ENCODE measurements around the gene EXOSC1.
"Not testable (repeated sequence)": the region's sequence is repeated elsewhere in the genome, so short reads cannot be mapped to it uniquely, and the experiment has no call there.

The EXOSC1 gene

GRCh38 chr10:97408496-97408992 lies 37.3 kb downstream of the EXOSC1 start:
- no peak for TF ChIP-seq CTCF (IDR thresholded peaks at IDR 0.05; ENCODE audit: insufficient read depth, low read depth, low read length, missing control alignments)
- DNase-seq (ENCODE audit: low read depth): no peak

GRCh38 chr10:97407952-97408248 lies 37.9 kb downstream of the EXOSC1 start:
- TF ChIP-seq CTCF (IDR thresholded peaks at IDR 0.05; ENCODE audit: insufficient read depth, low read depth, low read length, missing control alignments): no peak

More at GRCh38 chr10:97408496-97408992, 37.3 kb downstream of the EXOSC1 start:
- H3K4me3 ChIP-seq (ENCODE audit: low read depth, low read length): no peak overlapping the region

GRCh38 chr10:97407211-97407951 lies 38.4 kb downstream of the EXOSC1 start:
- H3K4me3 ChIP-seq (ENCODE audit: low read depth, low read length): peak overlapping the region; percentile 3; the same call in 1 of the 2 replicates
- DNase-seq (ENCODE audit: low read depth): peak; percentile 82
- peak; percentile 67 for TF ChIP-seq CTCF (IDR thresholded peaks at IDR 0.05; ENCODE audit: insufficient read depth, low read depth, low read length, missing control alignments)

More at GRCh38 chr10:97407952-97408248, 37.9 kb downstream of the EXOSC1 start:
- no peak for DNase-seq (ENCODE audit: low read depth)
- no peak overlapping the region for H3K4me3 ChIP-seq (ENCODE audit: low read depth, low read length)

- H3K4me3 ChIP-seq (ENCODE audit: low read depth, low read length); DNase-seq (ENCODE audit: low read depth): not testable (repeated sequence)
Observed at GRCh38 chr10:97406483-97406882, 39.3 kb downstream of the EXOSC1 start.

GRCh38 chr10:97406064-97406463 lies 39.7 kb downstream of the EXOSC1 start:
- no peak overlapping the region for H3K4me3 ChIP-seq (ENCODE audit: low read depth, low read length)
- TF ChIP-seq CTCF (IDR thresholded peaks at IDR 0.05; ENCODE audit: insufficient read depth, low read depth, low read length, missing control alignments): no peak
- DNase-seq (ENCODE audit: low read depth): no peak

GRCh38 chr10:97404044-97404443 lies 41.8 kb downstream of the EXOSC1 start:
- no peak for TF ChIP-seq CTCF (IDR thresholded peaks at IDR 0.05; ENCODE audit: insufficient read depth, low read depth, low read length, missing control alignments)
- no peak overlapping the region for H3K4me3 ChIP-seq (ENCODE audit: low read depth, low read length)
- DNase-seq (ENCODE audit: low read depth): no peak

GRCh38 chr10:97401455-97401919 lies 44.3 kb downstream of the EXOSC1 start:
- DNase-seq (ENCODE audit: low read depth): no peak
- peak overlapping the region; percentile 74 for H3K4me3 ChIP-seq (ENCODE audit: low read depth, low read length)
- TF ChIP-seq CTCF (IDR thresholded peaks at IDR 0.05; ENCODE audit: insufficient read depth, low read depth, low read length, missing control alignments): no peak

All from GM12865 (cell line).